ENCODE results near the gene COQ4.

DNA sequence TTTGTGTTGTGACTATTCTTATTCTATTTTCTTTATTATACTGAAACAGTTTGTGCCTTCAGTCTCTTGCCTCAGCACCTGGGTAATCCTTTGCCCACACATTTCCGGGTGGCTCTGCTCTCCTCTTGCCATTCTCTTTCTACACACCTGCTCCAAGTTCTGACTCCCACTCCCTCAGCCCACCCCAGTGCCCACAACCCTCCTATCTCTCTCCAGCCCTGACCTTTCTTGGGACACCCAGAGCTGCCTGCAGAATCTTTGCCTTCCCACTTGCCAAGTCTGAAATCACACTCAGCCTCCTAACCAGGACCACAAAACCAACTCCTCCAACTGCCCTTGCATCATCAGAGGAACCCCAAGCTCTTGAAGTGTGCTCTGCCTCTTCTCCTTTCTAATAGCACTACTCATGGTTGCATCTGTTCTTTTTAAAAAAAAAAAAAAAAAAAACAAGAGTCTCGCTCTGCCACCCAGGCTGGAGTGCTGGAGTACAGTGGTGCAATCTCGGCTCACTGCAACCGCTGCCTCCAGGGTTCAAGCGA, 42.5 kb upstream of the COQ4 start:
- TF ChIP-seq POLR2A (IDR thresholded peaks at IDR 0.05): no peak
- TF ChIP-seq, protein P1, sequence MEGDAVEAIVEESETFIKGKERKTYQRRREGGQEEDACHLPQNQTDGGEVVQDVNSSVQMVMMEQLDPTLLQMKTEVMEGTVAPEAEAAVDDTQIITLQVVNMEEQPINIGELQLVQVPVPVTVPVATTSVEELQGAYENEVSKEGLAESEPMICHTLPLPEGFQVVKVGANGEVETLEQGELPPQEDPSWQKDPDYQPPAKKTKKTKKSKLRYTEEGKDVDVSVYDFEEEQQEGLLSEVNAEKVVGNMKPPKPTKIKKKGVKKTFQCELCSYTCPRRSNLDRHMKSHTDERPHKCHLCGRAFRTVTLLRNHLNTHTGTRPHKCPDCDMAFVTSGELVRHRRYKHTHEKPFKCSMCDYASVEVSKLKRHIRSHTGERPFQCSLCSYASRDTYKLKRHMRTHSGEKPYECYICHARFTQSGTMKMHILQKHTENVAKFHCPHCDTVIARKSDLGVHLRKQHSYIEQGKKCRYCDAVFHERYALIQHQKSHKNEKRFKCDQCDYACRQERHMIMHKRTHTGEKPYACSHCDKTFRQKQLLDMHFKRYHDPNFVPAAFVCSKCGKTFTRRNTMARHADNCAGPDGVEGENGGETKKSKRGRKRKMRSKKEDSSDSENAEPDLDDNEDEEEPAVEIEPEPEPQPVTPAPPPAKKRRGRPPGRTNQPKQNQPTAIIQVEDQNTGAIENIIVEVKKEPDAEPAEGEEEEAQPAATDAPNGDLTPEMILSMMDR (IDR thresholded peaks at IDR 0.05): no peak
